GM12873 (cell line): ENCODE measurements around the gene C1QC.

Source experiments
- CTCF ChIP-seq: IDR thresholded peaks from 2 replicates; pipeline ENCODE4 v1.5.1; 2012; ENCODE audit warnings: low read depth, mild to moderate bottlenecking, moderate library complexity, low read length, control low read depth; ENCODE audit not compliant: insufficient read depth; ENCODE audit errors: missing control alignments

Gene C1QC

GRCh38 chr1:22611530-22611947 lies 31.9 kb upstream of the C1QC start:
- no peak for TF ChIP-seq CTCF

GRCh38 chr1:22612671-22613571 lies 30.5 kb upstream of the C1QC start:
- no peak for TF ChIP-seq CTCF

- no peak for TF ChIP-seq CTCF
Measured at GRCh38 chr1:22613572-22613918, 29.9 kb upstream of the C1QC start.

GRCh38 chr1:22613951-22614350 lies 29.5 kb upstream of the C1QC start:
- no peak for TF ChIP-seq CTCF

- no peak for TF ChIP-seq CTCF
Measured at GRCh38 chr1:22615886-22616285, 27.5 kb upstream of the C1QC start.

GRCh38 chr1:22616571-22616970 lies 26.9 kb upstream of the C1QC start:
- no peak for TF ChIP-seq CTCF

- no peak for TF ChIP-seq CTCF
Measured at GRCh38 chr1:22618056-22618455, 25.4 kb upstream of the C1QC start.

- TF ChIP-seq CTCF = no peak
Measured at GRCh38 chr1:22619252-22619651, 24.2 kb upstream of the C1QC start.
